ENCODE results near the gene ASIC4.

Gene ASIC4

GRCh38 chr2:219466816-219467735, 47.2 kb upstream of the ASIC4 start:
- Histone ChIP-seq H3K27ac (replicated peaks) (no peak overlapping the region), H3K4me3 (replicated peaks; ENCODE audit: insufficient read depth, low read length) (no peak overlapping the region), H3K27me3 (ENCODE audit: insufficient read depth, poor library complexity, severe bottlenecking) (no peaks in the 10 kb centered on the region)
- no peak for DNase-seq (ENCODE audit: low read depth in 1 of 2, low spot score in 1 of 2)
- no peak for TF ChIP-seq SPI1 (IDR thresholded peaks at IDR 0.05; ENCODE audit: borderline replicate concordance, low read depth)
- TF ChIP-seq GABPA (IDR thresholded peaks at IDR 0.05; ENCODE audit: low read depth), result no peak
- no peak for TF ChIP-seq REST (IDR thresholded peaks at IDR 0.05; ENCODE audit: insufficient replicate concordance, low read depth)

DNA sequence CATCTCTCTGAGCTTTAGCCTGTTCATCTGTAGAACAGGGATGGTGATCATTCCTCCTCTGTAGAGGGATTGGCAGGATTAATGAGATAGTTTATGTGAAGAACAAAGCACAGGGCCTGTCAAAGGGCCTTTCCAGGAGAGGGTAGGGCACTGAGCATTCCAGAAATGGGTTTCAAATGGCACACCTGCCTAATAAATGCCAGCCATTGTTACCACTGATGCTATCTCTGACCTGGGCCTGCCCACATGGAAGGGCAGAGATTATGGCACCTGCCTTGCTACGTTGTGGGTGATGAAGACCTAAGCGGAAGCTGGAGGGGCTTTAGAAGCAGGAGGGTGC, 46.6 kb upstream of the ASIC4 start:
- no peak for TF ChIP-seq GABPA (IDR thresholded peaks at IDR 0.05; ENCODE audit: low read depth)
- no peak for TF ChIP-seq POLR2AphosphoS5 (IDR thresholded peaks at IDR 0.05; ENCODE audit: low read depth)
- no peak for TF ChIP-seq CTCF (IDR thresholded peaks at IDR 0.05; ENCODE audit: insufficient read depth, low read length)
- no peak for TF ChIP-seq REST (IDR thresholded peaks at IDR 0.05; ENCODE audit: insufficient replicate concordance, low read depth)
- no peak for TF ChIP-seq SPI1 (IDR thresholded peaks at IDR 0.05; ENCODE audit: borderline replicate concordance, low read depth)
- DNase-seq (ENCODE audit: low read depth in 1 of 2, low spot score in 1 of 2), result no peak
- Histone ChIP-seq H3K4me3 (replicated peaks; ENCODE audit: insufficient read depth, low read length) (no peak overlapping the region), H3K27ac (replicated peaks) (no peak overlapping the region), H3K27me3 (ENCODE audit: insufficient read depth, poor library complexity, severe bottlenecking) (no peaks in the 10 kb centered on the region)

GRCh38 chr2:219468410-219469185, 45.7 kb upstream of the ASIC4 start:
- DNase-seq (ENCODE audit: low read depth in 1 of 2, low spot score in 1 of 2), result no peak
- TF ChIP-seq CTCF (IDR thresholded peaks at IDR 0.05; ENCODE audit: insufficient read depth, low read length), result no peak
- H3K27ac ChIP-seq (replicated peaks), result no peak overlapping the region
- no peak overlapping the region for H3K4me3 ChIP-seq (replicated peaks; ENCODE audit: insufficient read depth, low read length)
- no peaks in the 10 kb centered on the region for H3K27me3 ChIP-seq (ENCODE audit: insufficient read depth, poor library complexity, severe bottlenecking)

GRCh38 chr2:219469186-219469724, 45.0 kb upstream of the ASIC4 start:
- TF ChIP-seq SPI1 (IDR thresholded peaks at IDR 0.05; ENCODE audit: borderline replicate concordance, low read depth) (no peak), CTCF (IDR thresholded peaks at IDR 0.05; ENCODE audit: insufficient read depth, low read length) (no peak), POLR2AphosphoS5 (IDR thresholded peaks at IDR 0.05; ENCODE audit: low read depth) (no peak), REST (IDR thresholded peaks at IDR 0.05; ENCODE audit: insufficient replicate concordance, low read depth) (no peak), GABPA (IDR thresholded peaks at IDR 0.05; ENCODE audit: low read depth) (no peak)
- no peak for DNase-seq (ENCODE audit: low read depth in 1 of 2, low spot score in 1 of 2)

More at GRCh38 chr2:219469186-219469724, 45.0 kb upstream of the ASIC4 start:
- Histone ChIP-seq H3K27ac (replicated peaks) (no peak overlapping the region), H3K4me3 (replicated peaks; ENCODE audit: insufficient read depth, low read length) (no peak overlapping the region), H3K27me3 (ENCODE audit: insufficient read depth, poor library complexity, severe bottlenecking) (no peaks in the 10 kb centered on the region)

Measured in HL-60 (cell line).